Measurements from ENCODE around the gene MORN1. TPM values are rescaled to one million over a fixed set of nuclear protein-coding genes. Genes with fewer than 3 reads are reported as not detected.

The MORN1 gene
- total RNA-seq, 1 donor from 2014 or later = 12.1 TPM

DNA sequence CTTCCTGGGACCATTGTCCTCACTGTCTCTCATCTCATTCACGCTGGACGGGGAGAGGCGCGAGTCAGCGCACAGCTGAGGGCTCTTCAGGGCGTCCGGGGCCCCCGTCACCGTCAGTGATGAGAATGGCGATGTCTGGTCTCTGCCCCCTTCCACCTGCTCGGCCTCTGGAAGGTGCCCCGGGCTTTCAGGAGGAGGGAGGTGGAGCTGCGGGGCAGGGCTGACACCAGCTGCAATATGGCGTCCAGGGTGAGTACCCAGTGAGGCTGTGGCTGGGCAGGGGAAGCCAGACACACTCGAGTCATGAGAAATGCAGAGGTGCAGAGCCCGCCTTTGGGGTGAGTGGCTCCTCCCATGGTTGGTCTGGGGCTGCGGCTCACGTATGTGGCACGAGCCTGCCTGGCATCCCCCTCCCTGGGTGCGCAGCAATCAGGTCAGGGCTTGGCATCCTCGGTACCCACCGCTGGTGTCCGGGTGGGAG lies 15.1 kb downstream of the MORN1 start:
- Mint-ChIP-seq H3K4me3 (ENCODE audit: unreplicated experiment) (no peak overlapping the region), H3K27me3 (ENCODE audit: unreplicated experiment) (peaks cover 2% of the 10 kb centered on the region), H3K4me1 (ENCODE audit: unreplicated experiment) (no peaks in the 10 kb centered on the region), H3K9me3 (ENCODE audit: unreplicated experiment) (no peaks in the 10 kb centered on the region), H3K27ac (ENCODE audit: unreplicated experiment) (no peak overlapping the region), H3K36me3 (ENCODE audit: low read depth, unreplicated experiment) (no peaks in the 10 kb centered on the region)
- DNase-seq (ENCODE audit: low spot score) = no peak
- TF ChIP-seq, protein P1, sequence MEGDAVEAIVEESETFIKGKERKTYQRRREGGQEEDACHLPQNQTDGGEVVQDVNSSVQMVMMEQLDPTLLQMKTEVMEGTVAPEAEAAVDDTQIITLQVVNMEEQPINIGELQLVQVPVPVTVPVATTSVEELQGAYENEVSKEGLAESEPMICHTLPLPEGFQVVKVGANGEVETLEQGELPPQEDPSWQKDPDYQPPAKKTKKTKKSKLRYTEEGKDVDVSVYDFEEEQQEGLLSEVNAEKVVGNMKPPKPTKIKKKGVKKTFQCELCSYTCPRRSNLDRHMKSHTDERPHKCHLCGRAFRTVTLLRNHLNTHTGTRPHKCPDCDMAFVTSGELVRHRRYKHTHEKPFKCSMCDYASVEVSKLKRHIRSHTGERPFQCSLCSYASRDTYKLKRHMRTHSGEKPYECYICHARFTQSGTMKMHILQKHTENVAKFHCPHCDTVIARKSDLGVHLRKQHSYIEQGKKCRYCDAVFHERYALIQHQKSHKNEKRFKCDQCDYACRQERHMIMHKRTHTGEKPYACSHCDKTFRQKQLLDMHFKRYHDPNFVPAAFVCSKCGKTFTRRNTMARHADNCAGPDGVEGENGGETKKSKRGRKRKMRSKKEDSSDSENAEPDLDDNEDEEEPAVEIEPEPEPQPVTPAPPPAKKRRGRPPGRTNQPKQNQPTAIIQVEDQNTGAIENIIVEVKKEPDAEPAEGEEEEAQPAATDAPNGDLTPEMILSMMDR (IDR thresholded peaks at IDR 0.05; ENCODE audit: unreplicated experiment) = no peak

DNA sequence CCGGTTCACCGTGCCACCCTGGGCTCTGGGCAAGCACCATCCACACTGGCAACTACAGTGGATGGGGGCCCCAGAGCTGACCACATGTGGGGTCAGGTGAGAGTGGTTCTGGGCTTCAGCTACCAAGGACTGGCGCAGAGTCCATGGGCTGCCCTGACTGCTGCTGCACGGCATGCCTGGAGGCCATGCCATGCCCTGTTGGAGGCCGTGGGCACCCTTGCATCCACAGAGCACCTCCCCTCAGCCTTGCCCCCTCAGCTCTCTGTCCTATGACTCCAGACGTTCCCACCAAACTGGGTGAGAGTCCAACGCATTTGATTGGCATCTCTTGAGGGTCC lies 15.5 kb downstream of the MORN1 start:
- Mint-ChIP-seq H3K27me3 (ENCODE audit: unreplicated experiment) (peaks cover 2% of the 10 kb centered on the region), H3K9me3 (ENCODE audit: unreplicated experiment) (no peaks in the 10 kb centered on the region), H3K4me1 (ENCODE audit: unreplicated experiment) (no peaks in the 10 kb centered on the region), H3K36me3 (ENCODE audit: low read depth, unreplicated experiment) (no peaks in the 10 kb centered on the region), H3K4me3 (ENCODE audit: unreplicated experiment) (no peak overlapping the region), H3K27ac (ENCODE audit: unreplicated experiment) (no peak overlapping the region)
- TF ChIP-seq, protein P1 (IDR thresholded peaks at IDR 0.05; ENCODE audit: unreplicated experiment) = no peak
- no peak for DNase-seq (ENCODE audit: low spot score)

DNA sequence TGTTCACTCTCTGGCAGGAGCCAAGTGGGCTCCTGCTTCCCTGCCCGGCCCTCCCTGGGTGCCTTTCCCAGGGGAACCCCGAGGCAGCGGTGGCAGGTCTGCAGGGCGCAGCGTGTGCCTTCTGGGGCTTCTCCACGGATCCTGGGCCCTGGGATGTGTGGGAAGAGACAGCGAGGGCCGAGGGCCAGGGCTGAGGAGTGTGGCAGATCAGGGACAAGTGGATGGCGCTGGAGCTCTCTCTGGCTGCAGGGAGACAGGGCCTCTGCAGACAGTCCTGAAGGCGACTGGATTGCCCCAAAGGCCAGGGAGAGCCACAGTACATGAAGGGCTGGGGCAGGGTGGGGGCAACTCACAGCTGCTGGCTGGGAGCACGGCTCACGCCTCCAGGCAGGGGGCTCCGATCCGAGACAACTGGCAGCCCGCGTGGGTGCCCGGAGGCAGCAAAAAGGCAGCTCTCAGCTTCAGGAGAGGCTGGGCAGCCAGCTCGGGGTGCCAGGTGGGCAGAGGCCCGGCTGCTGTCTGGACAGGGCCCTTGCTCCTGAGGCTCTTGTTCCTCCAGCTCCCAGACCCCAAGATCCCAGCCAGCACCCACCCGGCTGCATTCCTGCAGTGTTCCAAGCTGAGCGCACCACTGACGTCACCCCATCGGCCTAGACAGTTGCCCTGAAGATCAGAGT lies 16.0 kb downstream of the MORN1 start:
- Mint-ChIP-seq H3K9me3 (ENCODE audit: unreplicated experiment) (no peaks in the 10 kb centered on the region), H3K4me1 (ENCODE audit: unreplicated experiment) (no peaks in the 10 kb centered on the region), H3K36me3 (ENCODE audit: low read depth, unreplicated experiment) (no peaks in the 10 kb centered on the region), H3K27me3 (ENCODE audit: unreplicated experiment) (peaks cover 2% of the 10 kb centered on the region), H3K4me3 (ENCODE audit: unreplicated experiment) (no peak overlapping the region), H3K27ac (ENCODE audit: unreplicated experiment) (no peak overlapping the region)
- TF ChIP-seq, protein P1 (IDR thresholded peaks at IDR 0.05; ENCODE audit: unreplicated experiment) = no peak
- DNase-seq (ENCODE audit: low spot score) = no peak

DNA sequence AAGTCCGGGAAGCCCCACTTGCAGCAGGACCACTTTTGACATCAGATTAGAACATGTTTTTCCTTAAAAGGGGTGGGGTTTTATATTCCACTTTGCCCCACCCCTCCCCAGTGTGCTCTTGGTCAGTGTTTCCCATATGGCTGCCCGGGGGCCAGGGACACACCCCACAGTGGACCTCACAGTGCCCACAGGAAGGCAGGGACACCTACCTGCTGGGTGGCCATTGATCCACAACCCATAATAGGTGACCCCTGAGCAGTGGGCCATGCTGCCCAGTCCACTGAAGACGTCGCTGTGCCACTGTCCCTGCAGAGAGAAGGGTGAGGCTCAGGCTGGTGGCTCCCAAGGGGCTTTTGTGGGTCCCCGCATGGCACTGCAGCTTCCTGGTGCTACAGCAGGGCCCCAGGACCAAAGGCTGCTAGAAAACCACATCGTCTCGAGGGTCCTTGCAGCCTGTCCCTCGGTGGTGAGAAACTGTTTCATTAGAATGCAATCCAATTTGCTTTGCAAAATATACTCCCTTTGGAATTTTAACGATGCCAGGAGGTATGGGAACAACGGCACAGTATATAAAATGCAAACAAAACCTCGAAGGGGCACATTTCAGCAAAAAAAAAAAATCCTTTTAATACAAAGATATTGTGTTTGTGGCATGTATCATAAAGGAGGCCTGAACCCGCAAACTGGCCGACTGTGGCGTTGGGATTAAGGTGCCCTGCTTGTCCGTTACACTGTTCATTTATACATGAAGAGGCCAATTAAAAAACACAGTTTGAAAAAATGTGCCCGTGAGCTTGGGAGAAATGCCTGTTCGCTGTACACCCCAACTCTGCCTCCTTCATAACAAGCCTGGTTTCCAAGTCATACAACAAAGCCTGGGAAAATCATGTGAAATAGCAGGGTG lies 16.9 kb downstream of the MORN1 start:
- no peaks in the 10 kb centered on the region for H3K36me3 Mint-ChIP-seq (ENCODE audit: low read depth, unreplicated experiment)
- TF ChIP-seq, protein P1 (IDR thresholded peaks at IDR 0.05; ENCODE audit: unreplicated experiment) = no peak

More for the DNA sequence above, 16.9 kb downstream of the MORN1 start:
- H3K27me3 Mint-ChIP-seq (ENCODE audit: unreplicated experiment) = peaks cover 2% of the 10 kb centered on the region
- no peak overlapping the region for H3K4me3 Mint-ChIP-seq (ENCODE audit: unreplicated experiment)
- H3K9me3 Mint-ChIP-seq (ENCODE audit: unreplicated experiment) = no peaks in the 10 kb centered on the region
- no peak for DNase-seq (ENCODE audit: low spot score)
- no peak overlapping the region for H3K27ac Mint-ChIP-seq (ENCODE audit: unreplicated experiment)
- no peaks in the 10 kb centered on the region for H3K4me1 Mint-ChIP-seq (ENCODE audit: unreplicated experiment)

Measured in endothelial cell (in vitro differentiated cells).